Activated CD8-positive, alpha-beta memory T cell treated with anti-CD3 and anti-CD28 coated beads, Interleukin-2, amount 10 ng/mL, durations not matched to agents 7 days and 5 days (primary cell): Measurements from ENCODE around the gene TTLL6. TPM values are rescaled to one million over a fixed set of nuclear protein-coding genes. Genes with fewer than 3 reads are reported as not detected.

ENCODE experiments used
- ATAC-seq: fragments of 150-1000 bp; cut with Tn5 transposase; one replicate; pipeline ENCODE4 v1.10.0; 2021; ENCODE audit warnings: moderate library complexity
- CTCF ChIA-PET: fragments of 350-600 bp; sonication (Branson Sonifier 250); formaldehyde crosslinking; loops from one replicate; lab custom pipeline; 2021; ENCODE audit warnings: antibody characterized with exemption; lab: Charles Lee
- DNase-seq: peaks from one replicate; pipeline ENCODE4 v3.0.0-alpha.2; 2020
- H3K27ac Mint-ChIP-seq: one replicate; pipeline ENCODE4 v1.8.0; 2021; ENCODE audit warnings: mild to moderate bottlenecking, mixed read lengths
- H3K27me3 Mint-ChIP-seq: one replicate; pipeline ENCODE4 v1.8.0; 2021; ENCODE audit warnings: mixed read lengths
- H3K36me3 Mint-ChIP-seq: one replicate; pipeline ENCODE4 v1.8.0; 2021; ENCODE audit warnings: mild to moderate bottlenecking, mixed read lengths
- H3K4me1 Mint-ChIP-seq: one replicate; pipeline ENCODE4 v1.8.0; 2021; ENCODE audit warnings: mixed read lengths
- H3K4me3 Mint-ChIP-seq: one replicate; pipeline ENCODE4 v1.8.0; 2021; ENCODE audit warnings: mild to moderate bottlenecking, moderate library complexity, mixed read lengths
- H3K9me3 Mint-ChIP-seq: one replicate; pipeline ENCODE4 v1.8.0; 2022; ENCODE audit warnings: low read depth, mixed read lengths
- total RNA-seq, 2 experiments: library from RNA; stranded (reverse); gene quantifications; one replicate each; pipeline ENCODE4 v1.2.3, GENCODE V29; 2021

Gene TTLL6
- total RNA-seq, 2 experiments from 2014 or later, result not detected

- Mint-ChIP-seq H3K36me3 (no peaks in the 10 kb centered on the region), H3K27ac (no peak overlapping the region), H3K4me3 (no peak overlapping the region), H3K4me1 (peaks cover 2% of the 10 kb centered on the region), H3K27me3 (peaks cover 44% of the 10 kb centered on the region), H3K9me3 (no peaks in the 10 kb centered on the region)
- DNase-seq, result no peak
- CTCF ChIA-PET, result no interaction called here
- ATAC-seq, result no peak
Measured at GRCh38 chr17:48776602-48777001, 40.4 kb downstream of the TTLL6 start.

GRCh38 chr17:48773245-48773644, 43.8 kb downstream of the TTLL6 start:
- Mint-ChIP-seq H3K27ac (no peak overlapping the region), H3K9me3 (no peaks in the 10 kb centered on the region), H3K4me1 (peaks cover 8% of the 10 kb centered on the region), H3K36me3 (no peaks in the 10 kb centered on the region), H3K4me3 (no peak overlapping the region), H3K27me3 (peaks cover 42% of the 10 kb centered on the region)
- CTCF ChIA-PET, result no interaction called here
- ATAC-seq (no peak), DNase-seq (no peak)

- CTCF ChIA-PET, result interaction anchor here (1.0 to 1.9 kb wide), 2 partner anchors 11 to 108 kb away, joined by 3 to 5 read pairs; no protein-coding TSS in a partner anchor
- Mint-ChIP-seq H3K27me3 (peaks cover 49% of the 10 kb centered on the region), H3K4me3 (no peak overlapping the region)
Measured at GRCh38 chr17:48770954-48771353, 46.1 kb downstream of the TTLL6 start.

GRCh38 chr17:48769009-48769675, 47.9 kb downstream of the TTLL6 start:
- H3K27me3 Mint-ChIP-seq, result peaks cover 55% of the 10 kb centered on the region
- H3K36me3 Mint-ChIP-seq, result no peaks in the 10 kb centered on the region
- peaks cover 8% of the 10 kb centered on the region for H3K4me1 Mint-ChIP-seq
- H3K4me3 Mint-ChIP-seq, result no peak overlapping the region
- H3K27ac Mint-ChIP-seq, result no peak overlapping the region
- CTCF ChIA-PET, result interaction anchor here (0.7 to 2.7 kb wide), 4 partner anchors 22 to 110 kb away, joined by 3 to 10 read pairs (median 6); no protein-coding TSS in a partner anchor
- no peaks in the 10 kb centered on the region for H3K9me3 Mint-ChIP-seq
- DNase-seq (no peak), ATAC-seq (no peak)

More at GRCh38 chr17:48770954-48771353, 46.1 kb downstream of the TTLL6 start:
- Mint-ChIP-seq H3K27ac (no peak overlapping the region), H3K4me1 (peaks cover 8% of the 10 kb centered on the region), H3K9me3 (no peaks in the 10 kb centered on the region), H3K36me3 (no peaks in the 10 kb centered on the region)
- DNase-seq, result no peak
- no peak for ATAC-seq

GRCh38 chr17:48767263-48767774, 49.7 kb downstream of the TTLL6 start:
- Mint-ChIP-seq H3K27me3 (peaks cover 64% of the 10 kb centered on the region), H3K4me3 (no peak overlapping the region), H3K9me3 (no peaks in the 10 kb centered on the region), H3K27ac (no peak overlapping the region), H3K4me1 (peaks cover 6% of the 10 kb centered on the region), H3K36me3 (no peaks in the 10 kb centered on the region)
- ATAC-seq (no peak), DNase-seq (no peak)
- CTCF ChIA-PET, result interaction anchor here (0.8 to 2.7 kb wide), 5 partner anchors 43 to 117 kb away, joined by 3 to 8 read pairs (median 4); no protein-coding TSS in a partner anchor

- Mint-ChIP-seq H3K4me3 (no peak overlapping the region), H3K27ac (no peak overlapping the region), H3K36me3 (no peaks in the 10 kb centered on the region), H3K9me3 (no peaks in the 10 kb centered on the region), H3K4me1 (no peaks in the 10 kb centered on the region), H3K27me3 (peaks cover 82% of the 10 kb centered on the region)
- ATAC-seq (no peak), DNase-seq (no peak)
- CTCF ChIA-PET, result no interaction called here
Measured at GRCh38 chr17:48761114-48761513, 55.9 kb downstream of the TTLL6 start.

GRCh38 chr17:48760411-48760810, 56.6 kb downstream of the TTLL6 start:
- Mint-ChIP-seq H3K36me3 (no peaks in the 10 kb centered on the region), H3K9me3 (no peaks in the 10 kb centered on the region), H3K4me3 (no peak overlapping the region), H3K4me1 (no peaks in the 10 kb centered on the region), H3K27me3 (peaks cover 82% of the 10 kb centered on the region), H3K27ac (no peak overlapping the region)
- CTCF ChIA-PET, result no interaction called here
- ATAC-seq, result no peak
- no peak for DNase-seq

GRCh38 chr17:48759288-48759687, 57.7 kb downstream of the TTLL6 start:
- no peak overlapping the region for H3K27ac Mint-ChIP-seq
- H3K9me3 Mint-ChIP-seq, result no peaks in the 10 kb centered on the region
- no peaks in the 10 kb centered on the region for H3K36me3 Mint-ChIP-seq
- DNase-seq (no peak), ATAC-seq (no peak)
- H3K27me3 Mint-ChIP-seq, result peaks cover 83% of the 10 kb centered on the region
- CTCF ChIA-PET, result interaction anchor here (1.2 to 1.3 kb wide), 2 partner anchors 81 to 270 kb away, joined by 3 read pairs; no protein-coding TSS in a partner anchor
- no peaks in the 10 kb centered on the region for H3K4me1 Mint-ChIP-seq
- H3K4me3 Mint-ChIP-seq, result no peak overlapping the region

- no peak for DNase-seq
- no peaks in the 10 kb centered on the region for H3K4me1 Mint-ChIP-seq
- CTCF ChIA-PET, result interaction anchor here (0.9 to 1.2 kb wide), 3 partner anchors 8 to 21 kb away, joined by 3 read pairs; no protein-coding TSS in a partner anchor
- peaks cover 84% of the 10 kb centered on the region for H3K27me3 Mint-ChIP-seq
- H3K4me3 Mint-ChIP-seq, result no peak overlapping the region
- no peaks in the 10 kb centered on the region for H3K9me3 Mint-ChIP-seq
- H3K27ac Mint-ChIP-seq, result no peak overlapping the region
- H3K36me3 Mint-ChIP-seq, result no peaks in the 10 kb centered on the region
- no peak for ATAC-seq
Measured at GRCh38 chr17:48757524-48757961, 59.5 kb downstream of the TTLL6 start.

- Mint-ChIP-seq H3K4me3 (no peak overlapping the region), H3K27me3 (peaks cover 84% of the 10 kb centered on the region), H3K27ac (no peak overlapping the region), H3K36me3 (no peaks in the 10 kb centered on the region), H3K9me3 (no peaks in the 10 kb centered on the region), H3K4me1 (no peaks in the 10 kb centered on the region)
- no peak for DNase-seq
- ATAC-seq, result no peak
- CTCF ChIA-PET, result interaction anchor here (1.2 to 2.2 kb wide), 2 partner anchors 33 to 83 kb away, joined by 4 to 8 read pairs; no protein-coding TSS in a partner anchor
Measured at GRCh38 chr17:48756830-48757251, 60.2 kb downstream of the TTLL6 start.

GRCh38 chr17:48755356-48755755, 61.7 kb downstream of the TTLL6 start:
- Mint-ChIP-seq H3K27me3 (peaks cover 86% of the 10 kb centered on the region), H3K27ac (no peak overlapping the region), H3K9me3 (no peaks in the 10 kb centered on the region), H3K4me1 (no peaks in the 10 kb centered on the region), H3K4me3 (no peak overlapping the region), H3K36me3 (no peaks in the 10 kb centered on the region)
- DNase-seq (no peak), ATAC-seq (no peak)
- CTCF ChIA-PET, result interaction anchor here (1.2 to 2.2 kb wide), 2 partner anchors 31 to 81 kb away, joined by 4 to 8 read pairs; no protein-coding TSS in a partner anchor

GRCh38 chr17:48754500-48755261, 62.3 kb downstream of the TTLL6 start:
- H3K36me3 Mint-ChIP-seq, result no peaks in the 10 kb centered on the region
- no peaks in the 10 kb centered on the region for H3K4me1 Mint-ChIP-seq
- no peak overlapping the region for H3K4me3 Mint-ChIP-seq
- no peak for DNase-seq
- no peak overlapping the region for H3K27ac Mint-ChIP-seq
- CTCF ChIA-PET, result interaction anchor here (2.0 kb wide), 1 partner anchor 30 kb away, joined by 17 read pairs; no protein-coding TSS in a partner anchor
- no peak for ATAC-seq
- peaks cover 92% of the 10 kb centered on the region for H3K27me3 Mint-ChIP-seq
- H3K9me3 Mint-ChIP-seq, result no peaks in the 10 kb centered on the region
